Measurements from ENCODE around the gene TAF11. TPM values are rescaled to one million over a fixed set of nuclear protein-coding genes. Genes with fewer than 3 reads are reported as not detected.
"Not testable (repeated sequence)": the region's sequence is repeated elsewhere in the genome, so short reads cannot be mapped to it uniquely, and the experiment has no call there.

TAF11 gene
- polyA plus RNA-seq, 3 donors, result 22.9 to 29.9 (median 26.0) TPM

GRCh38 chr6:34888514-34888856 lies 643 bp upstream of the TAF11 start:
- intact Hi-C loops (cut with micrococcal nuclease), result loop anchor here (2.0 to 10.0 kb wide), 4 partner anchors 94 to 156 kb away; partner anchors contain the start of genes SNRPC (in 2 of the 2) and BLTP3A (in 1 of the 2)
- peaks cover 10 to 19% of the 10 kb centered on the region in 2 donors for H3K36me3 Mint-ChIP-seq
- DNase-seq, result no peak
- TF ChIP-seq, protein P1, sequence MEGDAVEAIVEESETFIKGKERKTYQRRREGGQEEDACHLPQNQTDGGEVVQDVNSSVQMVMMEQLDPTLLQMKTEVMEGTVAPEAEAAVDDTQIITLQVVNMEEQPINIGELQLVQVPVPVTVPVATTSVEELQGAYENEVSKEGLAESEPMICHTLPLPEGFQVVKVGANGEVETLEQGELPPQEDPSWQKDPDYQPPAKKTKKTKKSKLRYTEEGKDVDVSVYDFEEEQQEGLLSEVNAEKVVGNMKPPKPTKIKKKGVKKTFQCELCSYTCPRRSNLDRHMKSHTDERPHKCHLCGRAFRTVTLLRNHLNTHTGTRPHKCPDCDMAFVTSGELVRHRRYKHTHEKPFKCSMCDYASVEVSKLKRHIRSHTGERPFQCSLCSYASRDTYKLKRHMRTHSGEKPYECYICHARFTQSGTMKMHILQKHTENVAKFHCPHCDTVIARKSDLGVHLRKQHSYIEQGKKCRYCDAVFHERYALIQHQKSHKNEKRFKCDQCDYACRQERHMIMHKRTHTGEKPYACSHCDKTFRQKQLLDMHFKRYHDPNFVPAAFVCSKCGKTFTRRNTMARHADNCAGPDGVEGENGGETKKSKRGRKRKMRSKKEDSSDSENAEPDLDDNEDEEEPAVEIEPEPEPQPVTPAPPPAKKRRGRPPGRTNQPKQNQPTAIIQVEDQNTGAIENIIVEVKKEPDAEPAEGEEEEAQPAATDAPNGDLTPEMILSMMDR (IDR thresholded peaks at IDR 0.05), result no peak
- H4K20me1 ChIP-seq (ENCODE audit: insufficient read depth, low read length), result peaks cover 14% of the 10 kb centered on the region
- peak overlapping the region; percentile 99 for H3K4me3 Mint-ChIP-seq
- peaks cover 0 to 5% (median 0%) of the 10 kb centered on the region in 7 donors for H3K9me3 Mint-ChIP-seq
- peaks cover 83% of the 10 kb centered on the region for H3K79me2 ChIP-seq (ENCODE audit: insufficient read depth, low read length)
- H3K4me1 Mint-ChIP-seq, result peaks cover 34% of the 10 kb centered on the region
- peaks cover 3 to 12% of the 10 kb centered on the region in 2 donors for H3K36me3 ChIP-seq (replicated peaks in 1 of 2; ENCODE audit: control insufficient read depth in 1 of 2, insufficient read depth in 2 of 2, low read length in 2 of 2)
- H3K4me1 ChIP-seq (ENCODE audit: control insufficient read depth in 1 of 2, insufficient read depth in 2 of 2, low read length in 2 of 2), result peaks cover 26 to 41% of the 10 kb centered on the region in 2 donors
- H3K27me3 ChIP-seq (ENCODE audit: control insufficient read depth in 2 of 2, insufficient read depth in 2 of 2, low read length in 2 of 2), result no peaks in the 10 kb centered on the region
- WGBS (ENCODE audit: insufficient coverage), result no CpG with 5 or more reads among the region's 5 CpGs
- peak overlapping the region; percentile 86 for H2AFZ ChIP-seq (ENCODE audit: insufficient read depth, low read depth, low read length, poor library complexity, severe bottlenecking)
- H3K4me2 ChIP-seq (replicated peaks; ENCODE audit: extremely low read depth, low read length, poor library complexity, severe bottlenecking), result peak overlapping the region; percentile 98
- H3K9ac ChIP-seq (ENCODE audit: insufficient read depth, low read length, poor library complexity, severe bottlenecking), result peak overlapping the region; percentile 82
- peak overlapping the region; percentile 84 to 97 (median 96) for H3K4me3 ChIP-seq (replicated peaks in 1 of 3; ENCODE audit: low read depth in 2 of 3, low read length in 3 of 3)
- no peaks in the 10 kb centered on the region for H3K9me3 ChIP-seq (replicated peaks in 1 of 2; ENCODE audit: control insufficient read depth in 1 of 2, insufficient read depth in 1 of 2, low read length in 2 of 2)
- H3K27ac ChIP-seq (ENCODE audit: low read depth in 1 of 2, low read length in 2 of 2), result peak overlapping the region; percentile 83 to 90
- peak overlapping the region; percentile 98 to 100 (median 98) for H3K27ac Mint-ChIP-seq
- H3K27me3 Mint-ChIP-seq (ENCODE audit: low read depth in 3 of 3), result no peaks in the 10 kb centered on the region

DNA sequence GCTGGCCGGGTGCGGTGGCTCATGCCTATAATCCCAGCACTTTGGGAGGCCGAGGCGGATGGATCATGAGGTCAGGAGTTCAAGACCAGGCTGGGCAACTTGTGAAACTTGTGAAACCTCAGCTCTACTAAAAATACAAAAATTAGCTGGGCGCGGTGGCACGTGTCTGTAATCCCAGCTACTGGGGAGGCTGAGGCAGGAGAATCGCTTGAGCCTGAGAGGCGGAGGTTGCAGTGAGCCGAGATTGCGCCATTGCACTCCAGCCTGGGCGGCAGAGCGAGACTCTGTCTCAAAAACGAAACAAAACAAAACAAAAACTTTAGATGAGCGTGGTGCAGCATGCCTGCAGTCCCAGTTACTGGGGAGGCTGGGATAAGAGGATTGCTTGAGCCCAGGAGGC lies 2.0 kb downstream of the TAF11 start:
- not testable (repeated sequence) for H4K20me1 ChIP-seq (ENCODE audit: insufficient read depth, low read length); H3K27me3 Mint-ChIP-seq (ENCODE audit: low read depth in 3 of 3); H3K27me3 ChIP-seq (ENCODE audit: control insufficient read depth in 2 of 2, insufficient read depth in 2 of 2, low read length in 2 of 2); DNase-seq; H3K4me3 ChIP-seq (replicated peaks in 1 of 3; ENCODE audit: low read depth in 2 of 3, low read length in 3 of 3); H3K9ac ChIP-seq (ENCODE audit: insufficient read depth, low read length, poor library complexity, severe bottlenecking); H3K4me3 Mint-ChIP-seq; H2AFZ ChIP-seq (ENCODE audit: insufficient read depth, low read depth, low read length, poor library complexity, severe bottlenecking); H3K27ac ChIP-seq (ENCODE audit: low read depth in 1 of 2, low read length in 2 of 2); H3K9me3 ChIP-seq (replicated peaks in 1 of 2; ENCODE audit: control insufficient read depth in 1 of 2, insufficient read depth in 1 of 2, low read length in 2 of 2); H3K4me2 ChIP-seq (replicated peaks; ENCODE audit: extremely low read depth, low read length, poor library complexity, severe bottlenecking); H3K9me3 Mint-ChIP-seq
- Mint-ChIP-seq H3K4me1 (peaks cover 19% of the 10 kb centered on the region), H3K27ac (peak overlapping the region in 6 of 7 donors; percentile 32 to 74 (median 42)), H3K36me3 (peaks cover 19 to 37% of the 10 kb centered on the region in 2 donors)
- intact Hi-C loops (cut with micrococcal nuclease), result loop anchor here (10.0 kb wide), 3 partner anchors 91 to 159 kb away; partner anchors contain the start of genes BLTP3A (in 1 of the 2) and SNRPC (in 1 of the 2)
- H3K79me2 ChIP-seq (ENCODE audit: insufficient read depth, low read length), result peaks cover 66% of the 10 kb centered on the region
- H3K4me1 ChIP-seq (ENCODE audit: control insufficient read depth in 1 of 2, insufficient read depth in 2 of 2, low read length in 2 of 2), result peaks cover 16 to 29% of the 10 kb centered on the region in 2 donors
- peaks cover 11 to 28% of the 10 kb centered on the region in 2 donors for H3K36me3 ChIP-seq (replicated peaks in 1 of 2; ENCODE audit: control insufficient read depth in 1 of 2, insufficient read depth in 2 of 2, low read length in 2 of 2)
- 89% methylated on average over 6 of the region's 15 CpGs for whole genome bisulfite sequencing (ENCODE audit: insufficient coverage)
